Astrocyte (in vitro differentiated cells and primary cell): ENCODE results near the gene ETV7. TPM values are rescaled to one million over a fixed set of nuclear protein-coding genes. Genes with fewer than 3 reads are reported as not detected.
"Not testable (repeated sequence)": the region's sequence is repeated elsewhere in the genome, so short reads cannot be mapped to it uniquely, and the experiment has no call there.

Source experiments
- DNase-seq: peaks from one replicate; pipeline ENCODE4 v3.0.0-alpha.2; 2010; ENCODE audit warnings: low read depth
- FAIRE-seq: peaks from 2 replicates; lab custom pipeline; 2011; peaks lifted over from hg19 to GRCh38; lab: Jason Lieb, UNC
- H2AFZ ChIP-seq: 2 replicates; pipeline ENCODE4 v1.6.0; 2012; ENCODE audit warnings: low read depth, low read length, inconsistent platforms
- H3K27ac ChIP-seq: 2 replicates; pipeline ENCODE4 v1.5.1; 2011; ENCODE audit warnings: low read depth, low read length, inconsistent platforms
- H3K27me3 ChIP-seq: 2 replicates; pipeline ENCODE4 v1.6.0; 2011; ENCODE audit warnings: low read length, inconsistent platforms; ENCODE audit not compliant: insufficient read depth
- H3K36me3 ChIP-seq: 2 replicates; pipeline ENCODE4 v1.5.1; 2011; ENCODE audit warnings: low read length, inconsistent platforms; ENCODE audit not compliant: insufficient read depth
- H3K4me1 ChIP-seq: 2 replicates; pipeline ENCODE4 v1.5.1; 2011; ENCODE audit warnings: low read length, inconsistent platforms; ENCODE audit not compliant: insufficient read depth
- H3K4me2 ChIP-seq: 2 replicates; pipeline ENCODE4 v1.6.0; 2012; ENCODE audit warnings: low read length, inconsistent platforms
- H3K4me3 ChIP-seq: 2 replicates; pipeline ENCODE4 v1.5.1; 2011; ENCODE audit warnings: low read depth, mild to moderate bottlenecking, low read length, inconsistent platforms; ENCODE audit not compliant: insufficient read depth
- H3K79me2 ChIP-seq: 2 replicates; pipeline ENCODE4 v1.6.0; 2012; ENCODE audit warnings: mild to moderate bottlenecking, low read length, inconsistent platforms; ENCODE audit not compliant: insufficient read depth
- H3K9ac ChIP-seq: 2 replicates; pipeline ENCODE4 v1.6.0; 2012; ENCODE audit warnings: mild to moderate bottlenecking, low read length, inconsistent platforms
- H3K9me3 ChIP-seq: 2 replicates; pipeline ENCODE4 v1.5.1; 2012; ENCODE audit warnings: low read depth, mild to moderate bottlenecking, low read length, inconsistent platforms; ENCODE audit not compliant: insufficient read depth
- H4K20me1 ChIP-seq: 2 replicates; pipeline ENCODE4 v1.6.0; 2012; ENCODE audit warnings: low read length, inconsistent platforms; ENCODE audit not compliant: insufficient read depth
- H3K27ac Mint-ChIP-seq: one replicate; pipeline ENCODE4 v1.8.0; 2021; ENCODE audit warnings: mild to moderate bottlenecking, mixed read lengths; ENCODE audit not compliant: unreplicated experiment
- H3K27me3 Mint-ChIP-seq: one replicate; pipeline ENCODE4 v1.8.0; 2021; ENCODE audit warnings: low read depth, mixed read lengths; ENCODE audit not compliant: unreplicated experiment
- H3K36me3 Mint-ChIP-seq: one replicate; pipeline ENCODE4 v1.8.0; 2021; ENCODE audit warnings: low read depth, mixed read lengths; ENCODE audit not compliant: unreplicated experiment
- H3K4me1 Mint-ChIP-seq: one replicate; pipeline ENCODE4 v1.8.0; 2021; ENCODE audit warnings: low read depth, mixed read lengths; ENCODE audit not compliant: unreplicated experiment
- H3K4me3 Mint-ChIP-seq: one replicate; pipeline ENCODE4 v1.8.0; 2021; ENCODE audit warnings: mild to moderate bottlenecking, moderate library complexity, mixed read lengths; ENCODE audit not compliant: unreplicated experiment
- H3K9me3 Mint-ChIP-seq: one replicate; pipeline ENCODE4 v1.8.0; 2021; ENCODE audit warnings: mild to moderate bottlenecking, mixed read lengths; ENCODE audit not compliant: unreplicated experiment
- EZH2 ChIP-seq: IDR thresholded peaks from 2 replicates; pipeline ENCODE4 v1.6.1; 2012; ENCODE audit warnings: mild to moderate bottlenecking, low read length, inconsistent platforms; ENCODE audit not compliant: insufficient read depth
- total RNA-seq: library from RNA; stranded (reverse); gene quantifications from 2 replicates; pipeline ENCODE4 v1.2.1, GENCODE V29; 2021
- TF ChIP-seq, protein P1 (sequence below): IDR thresholded peaks from 2 replicates; pipeline ENCODE4 v1.5.1; 2011; ENCODE audit warnings: low read depth, mild to moderate bottlenecking, inconsistent platforms, low read length, moderate library complexity; ENCODE audit not compliant: insufficient read depth

ETV7 gene
- total RNA-seq, 1 donor from 2014 or later: 2.4 TPM

DNA sequence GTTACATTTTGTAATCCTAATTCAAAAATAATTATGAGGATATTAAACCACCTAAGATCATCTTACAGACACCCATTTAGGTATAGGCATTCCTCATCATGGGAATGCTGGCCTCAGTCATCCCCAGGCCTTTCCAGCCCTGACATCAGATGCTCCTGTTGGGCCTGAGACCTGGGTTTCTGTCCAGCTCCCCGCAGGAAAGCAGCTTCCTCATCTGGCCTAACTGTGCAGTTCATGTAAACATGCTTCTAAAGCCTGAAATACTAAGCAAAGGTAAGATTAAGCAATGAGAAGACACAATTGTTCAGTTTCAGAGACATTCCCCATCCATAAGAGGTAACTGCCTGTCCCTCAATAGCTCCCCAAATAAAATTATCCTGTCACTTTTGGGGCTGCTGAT lies 19.0 kb downstream of the ETV7 start:
- no peak for FAIRE-seq
- peaks cover 2% of the 10 kb centered on the region for H3K27me3 ChIP-seq
- H3K79me2 ChIP-seq: no peaks in the 10 kb centered on the region
- no peaks in the 10 kb centered on the region for H3K36me3 ChIP-seq
- Mint-ChIP-seq H3K27ac (no peak overlapping the region), H3K4me1 (peaks cover 8% of the 10 kb centered on the region), H3K36me3 (peaks cover 6% of the 10 kb centered on the region), H3K27me3 (peaks cover 22% of the 10 kb centered on the region), H3K4me3 (no peak overlapping the region), H3K9me3 (no peaks in the 10 kb centered on the region)
- no peak overlapping the region for H3K4me2 ChIP-seq
- no peak overlapping the region for H3K27ac ChIP-seq
- H3K9ac ChIP-seq: no peak overlapping the region
- no peak overlapping the region for H3K4me3 ChIP-seq
- DNase-seq: no peak
- no peak for TF ChIP-seq EZH2
- TF ChIP-seq, protein P1, sequence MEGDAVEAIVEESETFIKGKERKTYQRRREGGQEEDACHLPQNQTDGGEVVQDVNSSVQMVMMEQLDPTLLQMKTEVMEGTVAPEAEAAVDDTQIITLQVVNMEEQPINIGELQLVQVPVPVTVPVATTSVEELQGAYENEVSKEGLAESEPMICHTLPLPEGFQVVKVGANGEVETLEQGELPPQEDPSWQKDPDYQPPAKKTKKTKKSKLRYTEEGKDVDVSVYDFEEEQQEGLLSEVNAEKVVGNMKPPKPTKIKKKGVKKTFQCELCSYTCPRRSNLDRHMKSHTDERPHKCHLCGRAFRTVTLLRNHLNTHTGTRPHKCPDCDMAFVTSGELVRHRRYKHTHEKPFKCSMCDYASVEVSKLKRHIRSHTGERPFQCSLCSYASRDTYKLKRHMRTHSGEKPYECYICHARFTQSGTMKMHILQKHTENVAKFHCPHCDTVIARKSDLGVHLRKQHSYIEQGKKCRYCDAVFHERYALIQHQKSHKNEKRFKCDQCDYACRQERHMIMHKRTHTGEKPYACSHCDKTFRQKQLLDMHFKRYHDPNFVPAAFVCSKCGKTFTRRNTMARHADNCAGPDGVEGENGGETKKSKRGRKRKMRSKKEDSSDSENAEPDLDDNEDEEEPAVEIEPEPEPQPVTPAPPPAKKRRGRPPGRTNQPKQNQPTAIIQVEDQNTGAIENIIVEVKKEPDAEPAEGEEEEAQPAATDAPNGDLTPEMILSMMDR: no peak
- H3K4me1 ChIP-seq: peaks cover 9% of the 10 kb centered on the region
- H4K20me1 ChIP-seq: no peaks in the 10 kb centered on the region
- H2AFZ ChIP-seq: no peak overlapping the region
- H3K9me3 ChIP-seq: no peaks in the 10 kb centered on the region

DNA sequence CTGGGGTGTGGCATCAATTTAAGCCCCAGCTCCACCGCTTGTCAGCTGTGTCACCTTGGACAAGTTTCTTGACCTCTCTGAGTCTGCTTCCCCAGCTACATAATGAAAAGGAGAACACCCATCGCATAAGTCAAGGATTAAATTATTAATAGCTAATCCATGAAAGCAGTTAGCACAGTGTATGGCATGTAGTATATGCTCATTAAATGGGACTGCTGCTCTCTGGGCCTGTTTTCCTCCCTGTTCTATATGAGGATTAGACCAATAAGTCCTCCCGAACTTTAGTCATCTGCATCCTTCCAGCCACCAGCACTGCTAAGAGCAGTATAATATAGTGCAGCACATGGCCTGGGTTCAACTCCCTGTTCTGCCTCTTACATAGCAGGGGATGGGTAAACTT lies 19.7 kb downstream of the ETV7 start:
- Mint-ChIP-seq H3K27ac (no peak overlapping the region), H3K27me3 (peaks cover 18% of the 10 kb centered on the region), H3K36me3 (peaks cover 6% of the 10 kb centered on the region), H3K4me3 (no peak overlapping the region), H3K4me1 (peaks cover 8% of the 10 kb centered on the region), H3K9me3 (no peaks in the 10 kb centered on the region)
- H3K9ac ChIP-seq: no peak overlapping the region
- H4K20me1 ChIP-seq: no peaks in the 10 kb centered on the region
- no peak overlapping the region for H3K27ac ChIP-seq
- DNase-seq (no peak), FAIRE-seq (no peak)
- H3K27me3 ChIP-seq: peaks cover 2% of the 10 kb centered on the region
- no peaks in the 10 kb centered on the region for H3K9me3 ChIP-seq
- no peak overlapping the region for H3K4me2 ChIP-seq
- H3K79me2 ChIP-seq: no peaks in the 10 kb centered on the region
- no peak overlapping the region for H2AFZ ChIP-seq
- H3K4me1 ChIP-seq: peaks cover 9% of the 10 kb centered on the region
- H3K36me3 ChIP-seq: no peaks in the 10 kb centered on the region
- TF ChIP-seq, protein P1: no peak
- no peak for TF ChIP-seq EZH2
- H3K4me3 ChIP-seq: no peak overlapping the region

DNA sequence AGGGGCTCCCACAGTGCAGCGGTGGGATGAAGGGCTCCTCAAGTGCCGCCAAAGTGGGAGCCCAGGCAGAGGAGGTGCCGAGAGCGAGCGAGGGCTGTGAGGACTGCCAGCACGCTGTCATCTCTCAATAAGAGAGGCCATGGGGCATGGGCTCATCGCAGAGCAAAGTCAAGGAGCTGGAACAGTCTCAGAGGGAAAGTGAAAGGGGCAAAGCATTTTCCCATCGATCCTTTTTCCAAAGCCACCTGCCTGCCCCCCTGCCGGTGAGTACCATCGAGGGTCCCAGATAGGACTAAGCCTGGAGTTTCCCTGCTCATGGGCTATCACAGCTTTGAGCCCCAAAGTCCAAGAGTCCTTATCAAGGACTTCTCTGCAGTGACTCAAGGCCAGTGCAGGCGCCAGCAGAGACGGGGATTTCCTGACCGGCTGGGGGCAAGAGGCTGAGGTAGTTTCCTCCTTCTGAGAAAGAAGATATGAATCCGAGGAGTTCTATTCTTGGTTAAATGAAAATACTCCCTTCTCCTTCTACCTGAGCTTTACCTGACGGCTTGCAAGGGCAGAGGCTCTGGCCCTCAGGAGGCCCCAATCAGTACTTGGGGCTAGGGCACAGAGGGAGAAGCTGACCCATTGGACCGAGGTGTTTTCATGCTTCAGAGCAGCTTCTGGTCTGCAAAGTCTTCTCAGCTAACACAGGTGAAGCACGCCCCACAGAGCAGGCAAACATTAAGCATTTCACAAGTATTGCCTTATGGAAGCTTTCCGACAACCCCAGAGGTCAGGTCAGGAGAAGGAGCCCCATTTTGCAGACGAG lies 22.6 kb downstream of the ETV7 start:
- H2AFZ ChIP-seq: no peak overlapping the region
- H3K4me1 ChIP-seq: peaks cover 9% of the 10 kb centered on the region
- H3K36me3 Mint-ChIP-seq: no peaks in the 10 kb centered on the region
- H3K27me3 ChIP-seq: no peaks in the 10 kb centered on the region
- H3K9me3 Mint-ChIP-seq: peaks cover 2% of the 10 kb centered on the region
- no peaks in the 10 kb centered on the region for H4K20me1 ChIP-seq
- peak overlapping the region; percentile 15 for H3K4me2 ChIP-seq
- DNase-seq (peak; percentile 49), FAIRE-seq (no peak)
- no peaks in the 10 kb centered on the region for H3K9me3 ChIP-seq
- H3K4me1 Mint-ChIP-seq: peaks cover 10% of the 10 kb centered on the region
- no peaks in the 10 kb centered on the region for H3K79me2 ChIP-seq
- no peaks in the 10 kb centered on the region for H3K36me3 ChIP-seq
- no peak overlapping the region for H3K4me3 ChIP-seq
- no peak overlapping the region for H3K27ac Mint-ChIP-seq
- H3K27me3 Mint-ChIP-seq: peaks cover 7% of the 10 kb centered on the region
- no peak overlapping the region for H3K9ac ChIP-seq
- TF ChIP-seq, protein P1: no peak
- TF ChIP-seq EZH2: no peak
- H3K27ac ChIP-seq: peak overlapping the region; percentile 7
- no peak overlapping the region for H3K4me3 Mint-ChIP-seq

DNA sequence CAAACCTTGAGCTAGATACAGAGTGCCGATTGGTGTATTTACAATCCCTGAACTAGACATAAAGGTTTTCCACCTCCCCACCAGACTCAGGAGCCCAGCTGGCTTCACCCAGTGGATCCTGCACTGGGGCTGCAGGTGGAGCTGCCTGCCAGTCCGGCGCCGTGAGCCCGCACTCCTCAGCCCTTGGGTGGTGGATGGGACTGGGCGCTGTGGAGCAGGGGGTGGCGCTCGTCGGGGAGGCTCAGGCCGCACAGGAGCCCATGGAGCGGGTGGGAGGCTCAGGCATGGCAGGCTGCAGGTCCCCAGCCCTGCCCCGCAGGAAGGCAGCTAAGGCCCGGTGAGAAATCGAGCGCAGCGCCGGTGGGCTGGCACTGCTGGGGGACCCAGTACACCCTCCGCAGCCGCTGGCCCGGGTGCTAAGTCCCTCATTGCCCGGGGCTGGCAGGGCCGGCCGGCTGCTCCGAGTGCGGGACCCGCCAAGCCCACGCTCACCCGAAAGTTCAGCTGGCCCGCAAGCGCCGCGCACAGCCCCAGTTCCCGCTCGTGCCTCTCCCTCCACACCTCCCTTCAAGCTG lies 23.3 kb downstream of the ETV7 start:
- not testable (repeated sequence) for H3K27me3 ChIP-seq, H3K27me3 Mint-ChIP-seq, H2AFZ ChIP-seq, H3K9me3 ChIP-seq, H3K79me2 ChIP-seq, H3K36me3 ChIP-seq, FAIRE-seq, H3K4me2 ChIP-seq, DNase-seq, H3K27ac ChIP-seq, H3K4me3 Mint-ChIP-seq, H3K4me1 Mint-ChIP-seq, H3K4me3 ChIP-seq, H3K27ac Mint-ChIP-seq, H3K36me3 Mint-ChIP-seq, H3K9me3 Mint-ChIP-seq, H4K20me1 ChIP-seq, H3K4me1 ChIP-seq, H3K9ac ChIP-seq
